ENCODE data around the gene CRELD2.

Gene CRELD2

DNA sequence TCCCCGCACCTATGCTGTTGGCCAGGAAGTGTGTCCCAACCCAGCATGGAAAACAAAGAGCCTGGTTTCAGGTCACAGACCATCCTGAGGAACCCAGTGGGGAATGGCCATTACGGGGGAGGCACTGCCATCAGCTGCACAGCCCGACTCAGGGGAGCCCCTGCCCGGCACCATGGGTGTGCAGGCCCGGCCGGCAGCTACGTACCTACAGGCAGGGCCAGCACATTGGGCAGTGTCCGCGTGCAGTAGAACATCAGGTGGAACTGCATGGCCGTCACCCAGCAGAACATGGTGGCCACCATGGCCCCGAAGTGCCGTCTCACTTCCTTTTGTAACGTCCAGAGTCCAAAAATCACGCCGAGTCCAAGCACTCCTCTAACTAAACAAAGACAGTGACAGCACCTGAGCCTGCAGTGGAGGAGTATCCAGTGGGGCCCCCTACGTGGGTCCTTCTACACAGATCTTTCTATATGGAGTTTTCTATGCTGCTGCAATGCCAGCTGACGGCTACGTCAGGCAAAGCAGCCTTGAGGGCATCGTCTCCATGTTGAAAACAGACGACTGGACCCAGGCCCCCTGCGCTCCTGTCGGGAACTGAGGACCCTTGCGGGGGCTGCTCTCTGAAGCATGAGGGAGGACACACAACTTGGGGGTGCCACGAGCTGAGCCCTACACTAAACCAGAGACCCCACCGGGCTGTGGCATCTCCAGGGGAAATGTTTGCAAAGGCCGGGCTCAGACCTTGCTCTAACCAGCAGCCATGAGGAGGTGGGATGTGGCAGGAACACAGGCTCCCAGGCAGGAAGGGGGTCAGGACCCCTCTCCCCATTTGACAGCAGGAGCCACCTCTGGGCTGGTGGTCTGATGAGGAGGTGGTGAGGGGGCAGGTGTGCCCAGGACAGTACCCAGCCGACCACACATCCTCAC is 7.9 kb upstream of the CRELD2 start:
- in situ Hi-C loops (cut with HindIII; ENCODE audit: low sequenced_read_pairs): loop anchor here (10.0 kb wide), 1 partner anchor 116 kb away; no protein-coding TSS in a partner anchor

DNA sequence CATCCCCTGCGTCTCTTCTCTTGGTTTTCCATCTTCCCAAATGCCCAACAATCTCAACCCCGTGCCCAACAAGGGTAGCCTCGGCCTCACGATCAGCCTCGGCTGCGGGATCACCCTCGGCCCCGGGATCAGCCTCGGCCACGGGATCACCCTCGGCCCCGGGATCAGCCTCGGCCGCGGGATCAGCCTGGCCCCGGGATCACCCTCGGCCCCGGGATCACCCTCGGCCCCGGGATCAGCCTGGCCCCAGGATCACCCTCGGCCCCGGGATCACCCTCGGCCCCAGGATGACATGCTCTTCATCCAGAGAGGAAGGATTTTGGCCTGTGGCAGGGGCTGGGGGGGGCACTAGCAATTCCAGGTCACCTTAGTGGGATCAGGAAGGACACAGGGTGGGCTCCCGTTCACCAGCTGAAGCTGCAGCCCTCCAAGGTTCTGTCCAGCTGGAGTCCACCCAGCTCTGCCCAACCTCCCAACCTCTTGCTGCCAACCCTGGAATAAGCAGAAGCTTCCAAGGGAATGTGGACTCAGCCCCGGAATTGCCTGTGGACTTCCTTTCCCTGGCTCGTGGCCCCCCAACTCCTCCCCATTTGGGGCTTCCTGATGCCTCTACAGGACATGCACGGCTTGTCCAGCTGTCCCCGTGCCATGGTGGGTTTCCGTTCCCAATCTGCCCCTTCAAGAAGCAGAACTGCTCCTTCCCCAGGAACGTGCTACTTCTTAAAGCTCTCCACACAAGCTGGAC is 6.4 kb upstream of the CRELD2 start:
- in situ Hi-C loops (cut with HindIII; ENCODE audit: low sequenced_read_pairs): loop anchor here (10.0 kb wide), 1 partner anchor 117 kb away; no protein-coding TSS in a partner anchor

DNA sequence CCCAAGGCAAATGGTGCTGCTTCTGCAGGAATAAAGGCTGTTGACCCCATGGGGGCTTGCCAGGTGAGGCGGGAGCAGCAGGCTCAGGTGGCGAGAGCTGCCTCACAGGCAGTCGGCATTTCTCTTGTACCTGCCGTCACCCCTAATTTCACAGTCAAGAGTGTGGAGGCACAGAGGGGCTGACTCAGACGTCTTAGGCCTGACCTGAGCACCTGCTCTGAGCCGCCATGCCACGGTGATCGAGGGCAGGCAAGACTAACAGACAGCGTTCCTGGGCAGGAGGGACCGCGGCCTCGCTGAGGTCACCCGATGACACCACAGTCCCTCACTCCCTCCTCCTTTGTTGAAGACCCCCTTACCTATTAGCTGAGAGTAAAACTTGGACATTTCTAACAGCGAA is 5.4 kb upstream of the CRELD2 start:
- in situ Hi-C loops (cut with HindIII; ENCODE audit: low sequenced_read_pairs): loop anchor here (10.0 kb wide), 1 partner anchor 118 kb away; no protein-coding TSS in a partner anchor

DNA sequence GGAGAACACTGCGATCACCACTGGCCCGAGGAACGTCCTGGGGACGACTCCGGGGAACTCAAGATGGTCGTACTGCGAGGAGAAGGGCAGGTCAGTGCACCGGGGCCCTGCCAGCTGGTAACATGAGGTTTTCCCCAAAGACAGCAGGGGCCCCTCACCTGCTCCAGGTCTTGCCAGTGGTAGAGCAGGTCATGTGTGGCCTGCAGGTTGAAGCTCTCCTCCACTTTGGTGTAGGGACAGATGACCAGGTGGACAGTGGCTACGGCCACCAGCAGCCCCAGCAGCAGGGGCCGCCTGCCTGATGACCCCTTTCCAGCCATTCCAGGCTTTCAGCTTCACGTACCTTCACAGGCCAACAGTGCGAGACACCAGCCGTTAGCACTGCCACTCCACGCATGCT is 5.0 kb upstream of the CRELD2 start:
- in situ Hi-C loops (cut with HindIII; ENCODE audit: low sequenced_read_pairs): loop anchor here (10.0 kb wide), 1 partner anchor 119 kb away; no protein-coding TSS in a partner anchor

DNA sequence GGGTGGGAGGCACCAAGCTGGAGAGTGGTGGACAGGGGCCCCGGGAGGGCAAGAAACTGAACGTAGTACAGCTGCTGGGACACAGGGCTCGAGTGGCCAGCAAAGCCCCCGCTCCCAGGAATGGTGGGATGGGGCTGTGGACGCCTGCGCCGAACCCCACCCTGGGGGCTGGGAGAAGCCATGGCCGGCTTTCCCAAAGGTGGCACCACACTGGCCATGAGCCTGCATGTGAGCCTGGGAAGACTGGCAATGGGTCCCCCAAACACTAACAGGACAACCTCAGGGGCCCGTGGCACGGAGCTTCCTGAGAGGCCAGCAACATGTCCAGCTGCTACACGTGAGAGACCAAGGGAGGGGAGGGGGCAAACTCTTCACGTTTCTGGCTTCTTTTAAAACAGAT is 4.2 kb upstream of the CRELD2 start:
- in situ Hi-C loops (cut with HindIII; ENCODE audit: low sequenced_read_pairs): loop anchor here (10.0 kb wide), 1 partner anchor 119 kb away; no protein-coding TSS in a partner anchor

DNA sequence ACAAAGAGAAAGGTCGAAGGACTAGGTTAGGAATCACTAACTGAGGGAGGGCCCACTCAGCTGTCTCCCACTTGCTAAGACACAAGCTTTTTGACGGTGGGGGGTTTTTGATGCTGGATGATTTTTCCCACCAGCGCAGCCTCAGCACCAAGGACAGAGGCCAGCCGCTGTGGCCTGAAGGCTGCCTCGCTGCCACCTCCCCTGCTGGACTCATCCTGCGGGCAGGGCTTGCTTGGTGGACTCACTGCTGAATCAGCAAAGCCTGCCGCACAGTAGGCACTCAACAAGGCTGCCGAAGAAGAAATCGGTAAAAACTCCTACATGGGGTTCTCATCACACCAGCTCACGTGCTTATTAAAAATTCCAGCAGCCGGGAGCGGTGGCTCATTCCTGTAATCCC is 2.8 kb upstream of the CRELD2 start:
- in situ Hi-C loops (cut with HindIII; ENCODE audit: low sequenced_read_pairs): loop anchor here (10.0 kb wide), 1 partner anchor 121 kb away; no protein-coding TSS in a partner anchor

DNA sequence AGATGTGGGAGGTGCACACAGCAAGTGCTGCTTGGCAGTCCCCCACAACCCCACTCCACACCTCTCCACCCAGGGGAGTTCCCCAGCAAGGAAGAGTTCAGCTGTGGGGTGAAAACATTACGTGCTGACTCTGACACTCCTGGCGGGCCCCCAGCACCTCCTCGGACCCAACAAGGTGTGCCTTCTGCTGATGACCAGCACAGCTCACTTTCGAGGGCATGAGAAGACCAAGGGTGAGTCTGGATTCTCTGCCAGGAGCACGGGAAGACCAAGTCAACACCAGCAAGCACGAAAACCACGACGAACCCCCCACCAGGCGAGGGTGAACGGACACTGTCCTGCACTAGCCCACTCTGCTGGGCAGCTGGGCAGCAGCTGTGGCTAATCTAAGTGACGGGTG is 1.6 kb upstream of the CRELD2 start:
- in situ Hi-C loops (cut with HindIII; ENCODE audit: low sequenced_read_pairs): loop anchor here (10.0 kb wide), 1 partner anchor 122 kb away; no protein-coding TSS in a partner anchor

DNA sequence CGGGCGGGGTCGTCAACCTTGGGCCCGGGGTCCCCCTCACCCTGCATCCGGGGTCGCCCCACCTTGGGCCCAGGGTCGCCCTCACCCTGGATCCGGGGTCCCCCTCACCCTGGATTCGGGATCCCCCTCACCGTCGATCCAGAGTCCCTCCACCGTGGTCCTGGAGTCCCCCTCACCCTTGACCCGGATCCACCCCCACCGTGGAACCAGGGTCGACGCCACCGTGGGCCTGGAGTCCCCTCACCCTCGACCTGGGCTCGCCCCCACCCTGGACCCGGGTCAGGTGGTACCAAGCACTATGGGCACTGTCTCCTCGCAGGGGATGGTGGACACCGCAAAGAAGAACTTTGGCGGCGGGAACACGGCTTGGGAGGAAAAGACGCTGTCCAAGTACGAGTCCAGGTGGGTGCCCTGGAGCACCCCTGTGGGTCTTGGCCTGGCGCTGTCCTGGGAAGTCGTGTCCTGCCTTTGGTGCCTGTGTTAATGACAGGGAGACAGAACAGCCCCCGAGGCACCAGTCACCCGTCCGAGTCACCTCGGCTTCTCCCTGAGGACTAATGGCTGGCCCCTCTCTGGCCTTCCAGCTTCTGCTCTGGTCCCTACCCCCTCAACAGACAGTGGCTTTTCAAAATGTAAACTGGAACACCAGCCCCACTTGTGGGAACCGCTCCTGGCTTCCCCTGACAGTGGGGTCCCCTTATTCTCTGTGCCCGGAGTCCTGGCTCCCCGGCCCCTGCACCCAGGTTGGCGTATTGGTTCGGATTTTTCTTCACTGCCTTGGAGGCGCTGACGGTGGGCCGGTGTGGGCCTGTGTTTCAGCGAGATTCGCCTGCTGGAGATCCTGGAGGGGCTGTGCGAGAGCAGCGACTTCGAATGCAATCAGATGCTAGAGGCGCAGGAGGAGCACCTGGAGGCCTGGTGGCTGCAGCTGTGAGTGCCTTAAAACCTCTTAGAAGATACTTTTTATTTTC is 762 bp downstream of the CRELD2 start:
- in situ Hi-C loops (cut with HindIII; ENCODE audit: low sequenced_read_pairs): loop anchor here (10.0 kb wide), 1 partner anchor 124 kb away; no protein-coding TSS in a partner anchor

DNA sequence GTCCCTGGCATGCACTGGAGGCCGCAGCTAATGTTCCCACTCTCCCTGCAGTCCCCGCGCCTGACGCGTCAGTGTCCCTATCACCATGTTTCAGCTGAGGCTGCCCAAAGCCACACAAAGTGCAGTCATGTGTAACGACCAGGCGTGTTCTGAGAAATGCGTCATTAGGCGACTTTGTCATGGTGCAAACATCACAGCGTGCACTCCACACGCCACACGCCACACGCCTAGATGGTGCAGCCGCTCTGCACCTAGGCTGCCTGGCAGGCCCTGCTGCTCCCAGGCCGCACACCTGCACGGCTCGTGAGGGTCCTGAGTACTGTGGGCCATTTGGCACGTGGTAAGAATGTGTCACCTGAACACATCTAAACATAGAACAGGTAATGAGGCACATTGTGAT is 2.4 kb downstream of the CRELD2 start:
- in situ Hi-C loops (cut with HindIII; ENCODE audit: low sequenced_read_pairs): loop anchor here (5.0 kb wide), 2 partner anchors 49 to 86 kb away; no protein-coding TSS in a partner anchor

DNA sequence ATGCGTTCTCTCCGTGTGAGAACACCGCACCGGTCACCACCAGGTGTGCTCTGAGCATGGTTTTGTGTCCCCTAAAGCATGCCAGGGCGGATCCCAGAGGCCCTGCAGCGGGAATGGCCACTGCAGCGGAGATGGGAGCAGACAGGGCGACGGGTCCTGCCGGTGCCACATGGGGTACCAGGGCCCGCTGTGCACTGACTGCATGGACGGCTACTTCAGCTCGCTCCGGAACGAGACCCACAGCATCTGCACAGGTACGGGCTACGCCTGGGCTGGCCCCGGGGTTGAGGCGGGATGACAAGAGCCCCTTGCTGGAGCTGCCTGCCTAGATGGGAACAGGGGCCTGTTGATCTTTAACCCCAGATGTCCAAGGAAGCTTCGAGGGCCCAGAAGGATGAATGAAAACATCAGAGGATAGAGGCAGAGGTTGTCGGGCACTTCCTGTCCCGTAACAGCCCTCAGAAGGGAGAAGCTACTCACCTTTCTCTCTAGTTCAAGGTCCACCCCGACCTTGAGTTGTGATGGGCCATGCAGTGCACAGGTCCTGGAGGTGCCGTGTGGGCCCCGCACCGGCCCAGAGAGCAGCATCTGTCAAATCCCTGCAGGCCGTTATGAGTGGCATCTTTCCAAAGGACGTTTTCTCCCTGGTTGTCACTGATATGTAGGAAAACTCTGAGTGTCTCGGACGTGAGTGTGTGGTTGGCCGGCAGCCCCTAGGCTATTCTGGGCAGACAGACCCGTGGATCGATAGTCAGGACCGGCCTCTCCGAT is 3.3 kb downstream of the CRELD2 start:
- in situ Hi-C loops (cut with HindIII; ENCODE audit: low sequenced_read_pairs): loop anchor here (5.0 kb wide), 2 partner anchors 49 to 86 kb away; no protein-coding TSS in a partner anchor

DNA sequence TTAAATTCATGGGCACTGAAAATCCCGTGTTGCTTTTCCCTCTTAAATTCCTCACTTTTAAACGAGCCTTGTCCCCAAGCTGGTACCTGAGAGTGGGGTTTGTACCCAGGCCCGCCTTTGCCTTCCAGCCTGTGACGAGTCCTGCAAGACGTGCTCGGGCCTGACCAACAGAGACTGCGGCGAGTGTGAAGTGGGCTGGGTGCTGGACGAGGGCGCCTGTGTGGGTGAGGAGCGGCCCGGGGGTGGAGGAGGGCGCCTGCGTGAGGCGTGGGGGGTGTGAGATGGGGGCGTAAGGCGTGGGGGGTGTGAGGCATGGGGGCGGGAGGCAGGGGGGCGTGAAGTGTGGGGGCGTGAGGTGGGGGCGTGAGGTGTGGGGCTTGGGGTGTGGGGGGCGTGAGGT is 4.0 kb downstream of the CRELD2 start:
- in situ Hi-C loops (cut with HindIII; ENCODE audit: low sequenced_read_pairs): loop anchor here (5.0 kb wide), 2 partner anchors 50 to 85 kb away; no protein-coding TSS in a partner anchor

DNA sequence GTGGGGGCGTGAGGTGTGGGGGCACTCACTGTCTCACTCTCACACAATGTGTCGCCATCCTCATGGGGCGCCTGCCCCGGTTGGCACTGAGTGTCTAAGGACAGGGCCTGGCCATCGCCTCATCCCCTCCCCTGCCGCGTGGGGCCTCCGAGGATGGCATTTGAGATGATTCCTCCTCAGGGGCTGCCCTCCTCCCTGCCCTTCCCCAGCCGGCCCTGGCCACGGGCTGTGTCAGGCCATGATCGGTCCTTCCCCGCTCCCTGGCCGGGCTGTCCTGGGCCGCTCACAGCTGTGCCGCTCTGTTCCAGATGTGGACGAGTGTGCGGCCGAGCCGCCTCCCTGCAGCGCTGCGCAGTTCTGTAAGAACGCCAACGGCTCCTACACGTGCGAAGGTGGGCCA is 4.5 kb downstream of the CRELD2 start:
- in situ Hi-C loops (cut with HindIII; ENCODE audit: low sequenced_read_pairs): loop anchor here (5.0 kb wide), 2 partner anchors 51 to 84 kb away; no protein-coding TSS in a partner anchor

DNA sequence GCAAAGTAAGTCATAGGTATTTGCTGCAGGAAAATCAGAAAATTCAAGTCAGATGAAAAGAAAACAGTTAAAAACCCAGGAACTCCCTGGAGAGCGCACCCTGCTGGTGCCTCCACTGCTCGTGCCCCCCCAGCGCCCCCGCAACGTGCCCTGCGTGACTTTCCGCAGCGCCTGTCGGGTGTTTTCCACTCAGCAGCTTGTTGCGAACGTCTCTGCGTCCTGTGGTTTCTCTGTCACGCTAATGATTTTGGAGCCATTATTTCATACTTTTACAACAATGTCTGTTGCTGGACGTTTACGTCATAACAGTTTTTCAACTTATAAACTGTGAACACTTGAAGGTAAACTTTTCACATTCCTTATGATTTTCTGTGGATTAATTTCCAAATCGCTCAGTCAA is 5.0 kb downstream of the CRELD2 start:
- in situ Hi-C loops (cut with HindIII; ENCODE audit: low sequenced_read_pairs): loop anchor here (5.0 kb wide), 2 partner anchors 51 to 84 kb away; no protein-coding TSS in a partner anchor

DNA sequence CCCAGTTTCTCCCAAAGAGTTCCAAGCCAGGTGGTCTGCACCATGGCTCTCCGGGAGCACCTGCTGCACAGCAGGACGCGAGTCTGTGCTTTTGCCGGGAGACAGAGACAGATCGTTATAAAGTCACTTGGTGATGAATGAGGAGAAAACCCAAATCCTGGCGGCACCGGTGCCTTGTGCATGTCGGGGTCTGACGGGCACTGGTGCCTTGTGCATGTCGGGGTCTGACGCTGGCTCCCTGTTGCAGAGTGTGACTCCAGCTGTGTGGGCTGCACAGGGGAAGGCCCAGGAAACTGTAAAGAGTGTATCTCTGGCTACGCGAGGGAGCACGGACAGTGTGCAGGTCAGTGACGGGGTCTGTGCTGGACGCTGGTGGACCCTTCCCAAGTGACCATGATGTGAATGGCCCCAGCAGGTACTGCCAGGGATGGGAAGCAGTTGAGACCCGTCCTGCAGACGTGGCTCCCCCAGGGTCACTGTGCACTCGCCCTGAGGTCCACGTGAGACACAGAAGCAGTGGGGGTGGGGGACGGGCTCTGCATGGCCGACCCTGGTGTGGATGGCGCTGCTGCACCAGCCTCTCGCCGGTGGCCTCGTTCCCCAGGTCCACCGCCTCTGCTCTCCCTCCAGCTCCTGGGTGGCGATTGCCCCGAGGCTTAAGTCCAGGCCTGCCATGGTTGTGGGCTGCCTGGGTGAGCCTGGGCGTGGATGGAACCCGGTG is 5.8 kb downstream of the CRELD2 start:
- in situ Hi-C loops (cut with HindIII; ENCODE audit: low sequenced_read_pairs): loop anchor here (5.0 kb wide), 2 partner anchors 52 to 83 kb away; no protein-coding TSS in a partner anchor

DNA sequence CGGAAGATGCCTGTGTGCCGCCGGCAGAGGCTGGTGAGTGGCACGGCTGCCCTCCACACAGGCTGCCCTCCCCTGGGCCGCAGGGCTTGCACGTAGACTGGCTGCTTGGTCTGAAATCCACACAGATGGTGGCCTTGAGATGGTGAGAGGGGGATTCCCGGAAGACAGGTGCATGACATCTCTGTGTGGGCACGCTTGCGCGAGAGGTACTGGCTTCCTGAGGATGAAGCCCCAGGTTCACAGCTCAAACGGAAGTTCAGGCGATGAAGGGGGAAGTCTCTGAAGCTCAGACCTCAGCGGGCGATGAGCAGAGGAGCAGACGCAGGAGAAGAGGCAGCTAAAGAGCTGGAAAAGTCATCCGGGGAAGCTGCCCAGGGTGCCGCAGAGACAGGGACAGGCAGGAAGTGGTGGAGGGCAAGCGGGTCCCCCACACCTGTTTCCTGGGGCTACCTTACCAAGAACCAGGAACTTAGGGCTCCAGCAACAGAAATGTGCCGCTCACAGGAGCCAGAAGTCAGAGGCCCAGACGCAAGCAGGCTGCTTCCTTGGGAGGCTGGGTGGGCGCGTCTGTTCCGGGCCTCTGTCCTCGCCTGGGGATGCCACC is 7.2 kb downstream of the CRELD2 start:
- in situ Hi-C loops (cut with HindIII; ENCODE audit: low sequenced_read_pairs): no loop called here

DNA sequence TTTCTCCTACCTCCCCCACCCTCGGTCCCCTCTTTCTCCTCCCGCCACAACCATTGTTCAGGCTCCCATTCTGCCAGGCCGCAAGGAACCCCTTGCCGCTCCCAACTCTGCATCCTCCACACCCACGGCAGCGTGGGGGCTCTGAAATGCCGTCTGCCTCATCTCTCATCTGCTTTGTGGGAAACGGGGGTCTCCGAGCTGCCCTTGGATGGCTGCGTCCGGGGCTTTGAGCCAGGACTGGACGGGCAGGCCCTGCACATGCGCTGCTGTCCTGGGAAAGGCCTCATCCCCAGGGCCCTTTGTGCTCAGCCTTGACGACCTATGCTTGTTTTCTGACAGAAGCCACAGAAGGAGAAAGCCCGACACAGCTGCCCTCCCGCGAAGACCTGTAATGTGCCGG is 8.5 kb downstream of the CRELD2 start:
- in situ Hi-C loops (cut with HindIII; ENCODE audit: low sequenced_read_pairs): no loop called here

DNA sequence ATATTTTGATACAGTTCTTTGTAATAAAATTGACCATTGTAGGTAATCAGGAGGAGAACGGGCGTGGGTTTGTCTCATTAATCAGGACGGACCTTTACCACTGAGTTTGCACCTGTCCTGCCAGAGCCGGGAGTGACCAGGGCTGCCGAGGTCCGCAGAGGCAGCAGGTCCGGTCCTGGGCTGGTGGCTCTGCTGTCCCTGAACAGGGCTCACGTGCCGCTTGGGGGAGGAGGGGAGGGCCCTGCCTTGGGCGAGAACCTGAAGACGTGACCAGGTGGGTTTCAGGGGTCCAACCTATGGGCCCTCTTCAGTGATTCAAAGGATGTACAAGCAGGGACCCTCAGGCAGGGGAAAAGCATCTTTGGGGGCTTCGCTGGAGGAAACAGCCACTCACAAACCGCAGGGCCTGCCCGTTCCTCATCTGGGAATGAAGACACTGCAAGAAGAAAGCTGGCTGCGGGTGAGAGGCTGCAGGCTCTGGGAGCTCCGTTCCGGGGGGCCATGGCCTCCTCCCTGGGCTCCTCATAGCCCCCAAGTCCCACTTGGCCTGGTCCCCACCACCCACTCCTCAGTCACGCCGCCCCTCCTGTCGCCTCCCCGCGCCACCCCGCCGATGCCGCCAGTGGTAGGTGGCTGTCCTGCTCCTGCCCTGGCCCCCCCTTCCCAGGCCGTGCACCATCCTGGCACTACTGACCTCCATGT is 9.2 kb downstream of the CRELD2 start:
- in situ Hi-C loops (cut with HindIII; ENCODE audit: low sequenced_read_pairs): no loop called here

DNA sequence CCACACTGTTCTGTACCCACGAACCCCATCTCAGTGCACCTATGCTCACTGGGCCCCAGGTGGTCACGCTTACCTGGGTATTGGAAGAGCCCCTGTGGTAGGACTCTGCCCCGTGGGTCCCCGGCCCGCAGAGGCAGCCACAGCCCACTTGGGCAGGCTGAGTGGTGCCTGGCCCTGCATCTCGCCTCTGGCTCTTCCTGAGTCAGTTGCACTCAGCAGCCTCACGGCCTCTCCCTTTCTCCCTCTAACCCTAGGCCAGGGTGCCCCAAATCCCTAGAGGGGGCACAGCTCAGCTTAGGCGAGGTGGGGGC is 9.7 kb downstream of the CRELD2 start:
- in situ Hi-C loops (cut with HindIII; ENCODE audit: low sequenced_read_pairs): no loop called here
